Activated gamma-delta T cell treated with anti-CD3 and anti-CD28 coated beads, Interleukin-2, amount 50 U/mL, for 16 hours (primary cell): ENCODE results near the gene ATG2B.

Experiments
- DNase-seq: peaks from one replicate; pipeline ENCODE4 v3.0.0-alpha.2; 2020; ENCODE audit warnings: low read depth

The ATG2B gene, protein sequence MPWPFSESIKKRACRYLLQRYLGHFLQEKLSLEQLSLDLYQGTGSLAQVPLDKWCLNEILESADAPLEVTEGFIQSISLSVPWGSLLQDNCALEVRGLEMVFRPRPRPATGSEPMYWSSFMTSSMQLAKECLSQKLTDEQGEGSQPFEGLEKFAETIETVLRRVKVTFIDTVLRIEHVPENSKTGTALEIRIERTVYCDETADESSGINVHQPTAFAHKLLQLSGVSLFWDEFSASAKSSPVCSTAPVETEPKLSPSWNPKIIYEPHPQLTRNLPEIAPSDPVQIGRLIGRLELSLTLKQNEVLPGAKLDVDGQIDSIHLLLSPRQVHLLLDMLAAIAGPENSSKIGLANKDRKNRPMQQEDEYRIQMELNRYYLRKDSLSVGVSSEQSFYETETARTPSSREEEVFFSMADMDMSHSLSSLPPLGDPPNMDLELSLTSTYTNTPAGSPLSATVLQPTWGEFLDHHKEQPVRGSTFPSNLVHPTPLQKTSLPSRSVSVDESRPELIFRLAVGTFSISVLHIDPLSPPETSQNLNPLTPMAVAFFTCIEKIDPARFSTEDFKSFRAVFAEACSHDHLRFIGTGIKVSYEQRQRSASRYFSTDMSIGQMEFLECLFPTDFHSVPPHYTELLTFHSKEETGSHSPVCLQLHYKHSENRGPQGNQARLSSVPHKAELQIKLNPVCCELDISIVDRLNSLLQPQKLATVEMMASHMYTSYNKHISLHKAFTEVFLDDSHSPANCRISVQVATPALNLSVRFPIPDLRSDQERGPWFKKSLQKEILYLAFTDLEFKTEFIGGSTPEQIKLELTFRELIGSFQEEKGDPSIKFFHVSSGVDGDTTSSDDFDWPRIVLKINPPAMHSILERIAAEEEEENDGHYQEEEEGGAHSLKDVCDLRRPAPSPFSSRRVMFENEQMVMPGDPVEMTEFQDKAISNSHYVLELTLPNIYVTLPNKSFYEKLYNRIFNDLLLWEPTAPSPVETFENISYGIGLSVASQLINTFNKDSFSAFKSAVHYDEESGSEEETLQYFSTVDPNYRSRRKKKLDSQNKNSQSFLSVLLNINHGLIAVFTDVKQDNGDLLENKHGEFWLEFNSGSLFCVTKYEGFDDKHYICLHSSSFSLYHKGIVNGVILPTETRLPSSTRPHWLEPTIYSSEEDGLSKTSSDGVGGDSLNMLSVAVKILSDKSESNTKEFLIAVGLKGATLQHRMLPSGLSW (N-terminal part only)

DNA sequence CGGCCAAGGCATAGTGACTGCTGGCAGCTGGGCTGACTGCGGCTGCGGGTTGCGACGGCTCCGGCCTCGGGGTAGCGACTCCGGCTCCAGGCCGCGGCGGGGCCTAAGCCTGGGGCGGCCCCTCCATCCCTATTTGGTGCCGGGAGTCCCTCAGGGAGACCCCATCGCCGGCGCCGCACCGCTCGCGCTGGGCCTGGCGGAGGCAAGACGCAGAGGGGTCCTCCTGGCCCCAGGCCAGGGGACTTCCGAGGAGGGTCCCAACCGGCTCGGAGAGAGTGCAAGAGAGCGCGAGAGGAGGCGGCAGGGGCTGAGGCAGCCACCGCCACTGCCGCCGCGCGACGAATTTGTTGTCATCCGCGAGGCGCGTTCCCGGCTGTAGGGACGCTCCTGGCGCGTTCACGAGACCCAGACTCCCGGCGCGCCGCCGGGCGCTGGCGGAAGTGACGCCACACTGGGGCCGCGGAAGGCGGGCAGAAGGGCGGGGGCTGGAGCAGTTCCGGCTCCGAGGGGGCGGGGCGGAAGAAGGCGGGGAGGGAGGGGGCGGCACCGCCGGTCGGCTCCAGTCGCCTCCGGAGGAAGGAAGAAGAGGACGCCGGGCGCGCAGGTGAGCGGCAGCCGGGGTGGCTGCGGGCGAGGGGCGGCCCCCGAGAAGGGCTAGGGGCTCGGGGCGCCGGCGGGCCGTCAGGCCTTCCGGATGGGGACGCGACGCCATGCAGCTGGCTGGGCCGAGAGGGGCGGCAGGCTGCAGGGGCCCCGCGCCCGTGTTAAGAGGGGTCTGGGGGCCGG, at the start of gene ATG2B, which contains the start of gene GSKIP:
ATG2B (minus strand) TSS at position 377 of the 786 bp plus-strand sequence; CDS start at position 12, 365 bp downstream.
GSKIP (plus strand) TSS at position 562 of the 786 bp plus-strand sequence. CDS start 18,722 bp downstream, outside the sequence.
- DNase-seq, result peak; percentile 97

DNA sequence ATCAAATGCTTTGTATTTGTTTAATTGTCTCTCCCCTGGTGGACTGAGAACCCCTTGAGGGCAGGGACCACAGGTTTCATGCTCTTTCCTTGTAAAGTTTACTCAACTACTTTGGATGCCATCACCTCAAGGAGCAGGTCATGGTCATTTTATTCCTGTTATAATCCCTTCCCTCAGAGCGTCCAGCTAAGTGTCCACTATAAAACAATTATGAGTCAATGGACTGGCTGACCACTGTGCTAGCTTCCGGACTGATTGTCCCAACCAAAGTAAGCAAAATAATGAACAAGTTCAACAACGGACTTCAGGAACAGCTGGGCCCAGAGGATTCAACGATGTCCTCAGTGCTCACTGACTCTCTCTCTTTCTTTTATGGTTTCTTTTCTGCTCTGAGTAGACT, 47.0 kb upstream of the ATG2B start:
- no peak for DNase-seq

DNA sequence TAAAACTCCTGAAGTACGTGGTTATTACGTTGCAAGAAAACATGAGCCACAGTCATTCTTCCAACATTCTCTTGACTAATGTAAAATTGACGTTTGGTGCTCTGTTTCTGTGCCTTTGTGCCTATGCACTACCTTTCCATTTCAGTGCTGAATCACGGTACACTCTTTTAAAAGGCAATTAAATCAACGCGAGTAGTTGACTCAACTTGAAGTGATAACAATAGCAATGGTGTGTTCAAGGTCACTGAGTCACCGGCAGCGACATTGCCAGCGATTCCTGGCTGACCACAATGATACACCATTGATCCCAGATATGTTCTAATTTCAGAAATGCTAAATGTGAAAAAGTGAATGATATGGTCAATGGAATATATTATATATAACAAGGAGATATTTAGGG, 46.6 kb upstream of the ATG2B start:
- no peak for DNase-seq

DNA sequence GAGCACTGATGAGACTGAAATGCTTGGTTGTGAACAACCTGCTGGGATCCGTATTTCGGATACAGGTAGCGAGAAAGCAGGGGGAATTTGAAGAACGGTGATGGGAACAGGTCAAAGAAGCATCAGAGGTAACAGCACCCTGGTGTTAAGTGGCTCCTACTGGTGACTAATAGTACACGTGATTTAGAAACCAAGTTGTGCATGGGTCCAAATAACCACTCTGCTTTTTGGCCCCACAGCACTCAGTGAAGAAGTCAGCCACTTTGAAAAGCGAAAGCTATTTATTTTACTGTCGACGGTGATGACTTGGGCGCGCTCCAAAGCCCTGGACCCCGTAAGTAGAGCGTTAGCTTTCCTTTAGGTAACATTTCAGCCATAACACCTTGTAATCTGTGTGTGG, 45.5 kb upstream of the ATG2B start:
- no peak for DNase-seq

DNA sequence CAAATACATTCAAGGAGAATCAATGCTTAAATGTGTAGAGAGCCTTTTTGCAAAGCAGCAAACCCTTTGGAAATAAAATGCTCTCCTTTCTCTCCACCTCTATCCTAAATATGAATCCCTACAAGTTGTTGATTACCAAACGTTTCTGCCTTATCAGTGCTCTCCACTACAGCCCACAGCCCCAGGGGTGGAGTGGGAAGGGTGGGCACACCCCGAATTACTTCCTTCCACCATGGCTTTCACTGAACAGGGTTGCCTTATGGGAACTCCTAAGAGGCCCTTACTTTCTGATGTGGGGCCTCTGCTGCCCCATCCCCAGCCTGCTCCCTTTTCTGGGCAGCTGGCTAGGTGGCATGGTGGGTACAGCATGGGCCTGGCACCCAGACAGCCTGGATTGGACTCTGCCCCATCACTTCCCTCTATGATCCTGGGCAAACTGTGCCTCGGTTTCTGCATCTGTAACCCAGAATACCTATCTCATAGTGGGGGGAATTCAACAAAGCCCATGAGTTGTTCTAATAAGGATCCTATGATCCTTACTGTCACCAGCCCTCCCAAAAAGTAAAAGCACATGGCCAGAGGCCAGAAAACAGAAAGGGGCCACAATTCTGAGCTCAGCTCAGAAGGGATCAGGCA, 44.9 kb upstream of the ATG2B start:
- DNase-seq, result no peak

DNA sequence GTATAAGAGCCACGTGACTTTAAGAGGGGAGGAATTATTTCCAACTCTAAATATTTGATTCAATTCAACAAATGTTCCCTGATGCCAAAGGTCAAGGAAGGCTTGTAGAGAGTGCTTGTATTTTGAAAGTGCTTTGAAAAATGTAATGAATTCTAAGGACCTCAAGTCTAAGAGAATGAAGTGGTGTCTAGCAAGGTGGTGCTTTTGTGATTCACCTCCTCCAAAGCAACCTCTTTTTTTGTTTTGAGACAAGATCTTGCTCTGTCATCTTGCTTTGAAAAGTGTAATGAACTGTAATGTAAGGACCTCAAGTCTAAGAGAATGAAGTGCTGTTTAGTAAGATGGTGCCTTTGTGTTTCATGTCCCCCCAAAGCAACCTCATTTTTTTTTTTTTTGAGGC, 42.5 kb upstream of the ATG2B start:
- no peak for DNase-seq

DNA sequence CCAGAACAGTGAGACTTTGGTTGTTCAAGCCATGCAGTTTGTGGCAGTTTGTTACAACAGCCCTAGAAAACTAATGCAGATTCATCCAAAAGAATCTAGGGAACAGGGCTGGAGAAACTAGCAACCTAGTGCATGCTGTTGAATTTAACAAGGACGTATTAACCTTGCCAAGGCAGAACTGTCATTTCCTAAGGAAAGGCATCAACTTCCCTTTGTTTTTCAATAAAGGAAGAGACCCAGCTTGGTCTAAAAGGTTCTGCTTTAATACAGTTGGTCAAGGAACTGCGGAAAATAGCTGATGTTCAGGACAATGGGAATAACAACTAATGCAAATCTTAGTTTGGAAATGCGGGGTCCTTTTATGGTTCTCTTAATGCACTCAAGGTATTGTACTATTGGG, 40.3 kb upstream of the ATG2B start:
- no peak for DNase-seq

DNA sequence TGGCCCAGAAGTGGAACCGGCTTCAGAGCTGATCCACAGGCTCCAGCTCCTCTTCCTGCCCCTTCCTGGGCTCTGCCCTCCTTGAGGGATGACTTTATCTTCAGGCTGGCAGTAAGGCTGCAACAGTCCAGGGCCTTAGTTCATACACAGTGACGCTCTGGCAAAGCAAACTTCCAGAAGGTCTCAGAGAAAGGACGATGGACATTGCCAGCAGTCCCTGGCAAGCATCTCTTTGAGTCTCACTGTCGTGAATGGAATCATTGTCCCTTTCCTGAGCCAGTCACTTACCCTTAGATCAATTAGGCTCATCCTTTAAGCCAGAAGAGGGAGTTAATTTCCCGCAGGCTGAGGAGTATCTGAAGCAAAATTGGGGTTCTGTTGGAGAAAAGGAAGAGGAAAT, 37.4 kb upstream of the ATG2B start:
- no peak for DNase-seq

DNA sequence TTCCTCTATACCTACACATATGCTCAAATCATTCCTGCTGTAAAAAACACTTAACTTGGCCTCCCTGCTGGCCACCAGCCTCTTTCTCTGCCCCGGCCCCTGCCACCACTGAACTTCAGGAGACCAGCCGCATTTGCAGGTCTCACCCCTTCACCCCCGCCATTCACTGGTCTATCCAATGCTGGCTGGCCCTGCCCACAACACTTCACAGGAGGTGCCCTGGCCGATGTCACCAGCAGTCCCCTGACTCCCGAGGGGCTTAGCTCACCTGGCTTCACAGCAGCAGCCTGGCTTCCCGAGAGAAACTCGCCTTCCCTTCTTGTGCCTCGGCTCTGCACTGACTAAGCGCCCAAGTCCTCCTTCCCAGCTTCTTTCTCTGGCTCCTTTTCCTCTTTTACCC, 36.3 kb upstream of the ATG2B start:
- DNase-seq, result no peak

DNA sequence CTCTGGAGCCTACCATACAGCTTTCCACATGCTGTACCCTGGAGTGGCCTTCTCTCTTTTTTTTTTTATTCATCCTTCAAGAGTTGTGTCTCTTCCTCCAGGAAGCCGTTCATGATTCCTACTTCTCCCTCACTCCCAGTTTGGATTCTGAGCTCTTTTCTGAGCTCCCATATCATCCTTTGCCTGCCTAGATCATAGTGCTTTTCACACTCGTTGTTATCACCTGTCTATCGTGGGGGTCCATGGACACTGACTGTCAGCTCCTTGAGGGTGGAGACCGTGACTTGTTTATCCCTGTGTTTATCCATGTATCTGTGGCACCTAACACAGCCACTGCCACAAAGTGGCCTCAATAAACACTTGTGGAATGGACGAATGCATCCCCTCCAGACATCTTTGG, 35.8 kb upstream of the ATG2B start:
- no peak for DNase-seq

DNA sequence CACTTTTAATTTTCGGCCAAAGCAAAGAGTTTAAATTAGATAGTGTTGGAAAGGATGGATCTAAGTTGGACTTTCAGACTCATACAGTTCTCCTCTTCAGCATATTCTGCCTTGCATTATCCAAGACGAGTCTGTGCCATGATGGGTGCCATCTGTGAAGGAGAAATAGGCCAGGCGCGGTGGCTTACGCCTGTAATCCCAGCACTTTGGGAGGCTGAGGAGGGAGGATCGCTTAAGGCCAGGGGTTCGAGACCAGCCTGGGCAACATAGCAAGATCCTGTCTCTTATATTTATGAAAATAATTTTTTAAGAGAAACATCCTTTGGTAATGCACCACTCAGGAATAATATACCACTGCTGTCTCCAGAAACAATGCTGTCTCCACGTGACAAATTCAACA, 35.3 kb upstream of the ATG2B start:
- DNase-seq, result no peak

DNA sequence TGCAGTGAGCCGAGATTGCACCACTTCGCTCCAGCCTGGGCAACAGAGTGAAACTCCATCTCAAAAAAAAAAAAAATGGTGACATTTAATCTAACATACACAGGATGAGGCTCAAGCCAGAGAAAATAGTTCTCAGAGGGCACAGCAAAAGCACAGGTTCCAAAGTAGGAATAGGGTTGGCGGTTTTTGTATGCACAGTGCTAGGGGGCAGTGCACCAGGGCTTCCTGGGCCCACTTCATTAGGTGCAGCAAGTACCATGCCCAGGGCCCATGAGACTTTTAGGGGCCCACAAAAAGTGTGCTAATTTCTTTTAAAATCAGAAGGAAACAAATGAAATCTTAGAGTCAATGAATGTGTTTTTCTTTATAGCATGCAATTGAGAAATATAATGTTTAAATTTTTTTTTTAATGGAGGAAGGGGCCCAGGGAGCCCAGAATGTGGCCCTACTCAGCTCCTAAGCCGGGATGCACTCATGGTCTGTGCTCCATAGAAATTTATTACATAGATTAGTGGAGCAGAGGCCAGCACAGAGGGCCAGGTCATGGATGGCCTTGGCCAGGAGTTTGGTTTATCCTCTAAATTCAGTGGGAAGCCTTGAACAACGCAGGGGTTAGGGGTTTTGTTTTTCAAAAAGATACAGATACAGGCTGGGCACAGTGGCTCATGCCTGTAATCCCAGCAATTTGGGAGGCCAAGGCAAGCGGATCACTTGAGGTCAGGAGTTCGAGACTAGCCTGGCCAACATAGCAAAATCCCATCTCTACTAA, 31.1 kb upstream of the ATG2B start:
- DNase-seq, result no peak

DNA sequence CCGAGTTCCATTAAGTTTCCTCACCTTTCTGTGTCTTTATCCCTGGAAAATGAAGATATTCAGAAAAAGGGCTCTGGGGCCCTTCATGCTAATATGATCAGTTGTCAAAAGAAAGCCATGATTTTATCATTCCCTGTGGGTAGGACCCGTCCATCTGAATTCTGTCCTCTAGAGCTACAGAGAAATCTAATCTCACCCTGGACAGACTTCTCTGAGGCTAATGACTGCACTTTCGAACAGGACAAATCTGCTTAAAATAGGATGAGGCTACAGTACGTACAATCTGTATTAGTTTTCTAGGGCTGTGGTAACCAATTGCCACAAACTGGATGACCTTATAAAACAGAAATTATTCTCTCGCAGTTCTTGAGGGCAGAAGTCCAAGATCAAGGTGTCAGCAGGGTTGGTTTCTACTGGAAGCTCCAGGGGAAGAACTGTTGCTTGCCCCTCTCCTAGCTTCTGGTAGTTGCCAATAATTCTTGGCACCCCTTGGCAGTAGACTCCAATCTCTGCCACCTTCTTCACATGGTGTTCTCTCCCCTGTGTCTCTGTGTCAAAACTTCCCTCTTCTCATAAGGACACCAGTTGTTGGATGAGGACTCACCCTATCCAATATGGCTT, 30.0 kb upstream of the ATG2B start:
- no peak for DNase-seq

DNA sequence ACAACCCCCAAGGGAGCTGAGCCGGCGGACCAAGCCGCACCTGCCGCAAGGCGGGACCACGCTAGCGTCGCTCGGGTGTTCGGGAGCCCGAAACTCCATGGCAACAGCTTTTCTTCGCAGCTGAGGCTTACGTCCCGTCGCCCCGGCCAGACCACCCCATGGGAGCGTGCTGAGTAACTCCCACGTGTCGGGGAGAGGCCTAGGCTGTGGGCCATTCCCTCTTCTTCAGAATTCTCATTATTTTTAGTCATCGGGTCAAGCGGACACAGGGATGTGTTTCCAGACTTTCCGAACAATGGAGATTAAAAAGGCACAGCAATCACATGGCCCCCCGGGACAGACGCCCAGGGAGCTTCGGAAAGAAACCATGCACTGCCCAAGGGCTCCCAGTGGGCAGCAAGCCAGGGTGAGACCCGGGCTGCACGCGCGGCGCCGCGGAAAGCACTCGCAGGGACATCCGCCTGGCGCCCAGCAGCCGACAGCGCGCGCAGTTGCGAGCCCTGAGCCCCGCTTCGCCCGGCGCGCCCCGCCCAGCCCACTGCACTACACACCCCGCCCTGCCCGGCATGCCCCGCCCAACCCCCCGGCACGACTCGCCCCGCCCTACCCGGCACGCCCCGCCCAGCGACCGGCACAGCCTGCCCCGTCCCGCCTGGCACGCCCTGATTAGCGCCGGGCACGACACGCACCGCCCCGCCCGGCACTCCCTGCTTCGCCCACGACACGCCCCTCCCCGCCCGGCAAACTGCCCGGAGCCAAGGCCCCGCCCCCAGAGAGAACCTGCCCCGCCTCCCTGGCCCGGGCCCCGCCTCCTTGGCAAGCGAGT, 28.4 kb upstream of the ATG2B start:
- peak; percentile 99 for DNase-seq

DNA sequence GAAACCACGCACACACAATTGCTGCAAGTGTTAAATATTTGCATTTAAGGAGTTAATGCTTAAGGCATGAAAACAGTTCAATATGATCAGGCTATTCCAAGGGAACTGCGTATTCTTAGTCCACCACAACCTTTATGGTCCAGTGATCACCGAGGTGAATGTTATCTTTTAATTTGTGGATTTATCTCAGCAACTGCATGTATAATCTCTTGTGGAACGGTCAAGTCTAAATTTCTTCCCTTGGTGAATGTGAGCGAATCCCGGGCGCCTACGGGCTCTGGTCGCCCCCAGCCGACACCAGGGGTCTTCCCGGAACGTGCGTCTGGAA, 27.8 kb upstream of the ATG2B start:
- no peak for DNase-seq

DNA sequence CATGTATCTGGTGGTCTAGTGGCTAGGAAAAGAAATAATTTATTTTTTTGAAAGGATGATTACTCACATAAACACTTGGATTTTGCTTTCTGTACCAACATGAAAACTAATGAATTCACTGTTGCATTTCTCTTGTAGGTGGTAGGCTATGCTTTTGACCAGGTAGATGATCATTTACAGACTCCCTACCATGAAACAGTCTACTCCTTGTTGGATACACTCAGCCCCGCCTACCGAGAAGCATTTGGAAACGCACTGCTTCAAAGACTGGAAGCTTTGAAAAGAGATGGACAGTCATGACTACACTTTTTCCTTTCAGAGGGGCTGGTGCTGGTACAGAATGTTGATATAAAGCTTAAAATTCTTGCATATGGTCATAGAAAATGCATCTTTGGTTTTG, 22.2 kb upstream of the ATG2B start:
- DNase-seq, result no peak

DNA sequence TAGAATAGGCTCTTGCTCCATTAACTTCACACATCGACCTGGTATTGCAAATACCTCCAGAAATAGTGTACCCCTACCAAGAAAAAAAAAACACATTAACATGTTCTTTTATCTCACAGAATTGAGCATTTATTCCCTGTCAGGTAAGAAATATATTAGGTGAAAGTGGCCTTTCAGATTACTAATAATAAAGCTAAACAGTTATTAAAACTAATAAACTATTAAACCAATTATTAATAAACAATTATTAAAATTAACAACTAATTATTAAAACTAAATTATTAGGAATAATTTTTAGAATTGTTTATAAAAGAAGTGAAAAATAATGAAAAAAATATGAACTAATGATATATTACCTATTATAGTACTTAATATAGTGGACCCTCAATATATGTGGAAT, 21.6 kb upstream of the ATG2B start:
- no peak for DNase-seq

DNA sequence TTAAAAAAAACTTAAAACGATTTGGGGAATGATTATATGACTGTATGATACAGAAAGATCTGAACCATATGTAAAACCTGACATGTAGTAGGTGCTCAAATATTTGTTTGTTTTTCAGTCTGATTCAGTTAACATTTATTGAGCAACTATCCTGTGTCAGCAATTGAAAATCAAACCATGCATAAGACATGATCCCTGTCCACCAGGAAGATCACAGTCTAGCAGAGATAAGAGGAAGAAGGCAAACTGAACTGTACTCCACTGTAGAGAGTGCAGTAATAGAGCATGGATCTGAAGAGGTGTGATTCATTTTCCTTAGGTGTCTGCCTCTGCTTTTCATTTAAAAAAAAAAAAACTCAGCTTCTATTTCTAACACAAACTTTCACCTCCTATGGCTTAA, 20.9 kb upstream of the ATG2B start:
- DNase-seq, result no peak

DNA sequence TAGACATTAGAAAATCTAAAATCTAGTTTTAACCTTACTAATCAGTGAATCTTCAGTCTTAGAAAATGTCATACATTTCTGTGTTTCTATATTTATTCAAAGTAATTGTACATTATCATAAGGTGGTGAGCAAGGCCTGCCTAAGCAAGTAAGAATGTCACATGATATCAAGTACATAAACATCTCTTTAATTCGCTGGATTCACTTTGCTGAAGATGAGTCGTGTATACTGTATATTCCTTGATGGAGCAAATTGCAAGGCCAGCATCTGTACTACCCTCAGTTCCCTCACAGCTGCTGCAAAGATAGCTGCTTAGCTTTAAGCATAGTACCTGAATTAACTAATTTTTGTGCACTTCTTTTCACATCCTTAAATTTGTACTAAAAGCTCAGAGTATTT, 20.3 kb upstream of the ATG2B start:
- no peak for DNase-seq
